ENCODE measurements around the gene FLVCR1.

Gene FLVCR1

DNA sequence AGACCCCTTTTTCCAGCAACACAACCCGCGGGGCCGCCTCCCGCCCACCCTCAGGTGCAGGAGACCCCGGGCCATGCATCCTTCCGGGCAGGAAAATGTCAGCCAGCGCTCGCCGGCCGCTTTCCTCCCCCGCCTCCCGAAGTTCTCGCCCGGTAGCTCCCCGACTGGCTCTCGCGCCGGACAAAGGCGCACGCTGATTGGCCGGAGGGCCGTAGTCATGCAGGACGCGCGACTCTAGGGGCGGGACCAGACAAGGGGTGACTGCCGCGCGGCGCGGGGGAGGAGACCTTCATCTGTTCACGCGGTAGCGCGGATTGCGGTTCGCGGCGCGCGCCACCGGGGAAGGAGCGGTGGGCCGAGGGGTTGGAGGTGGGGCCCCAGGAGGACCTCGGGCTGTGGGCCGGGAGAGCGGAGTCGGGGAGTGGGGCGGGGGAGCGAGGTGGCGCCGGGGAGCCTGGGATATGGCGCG lies at the start of gene FLVCR1:
TSS of gene FLVCR1 (plus strand) at position 284 of the 469 bp plus-strand sequence. CDS start at position 462, 178 bp downstream.
- TF ChIP-seq, protein P1, sequence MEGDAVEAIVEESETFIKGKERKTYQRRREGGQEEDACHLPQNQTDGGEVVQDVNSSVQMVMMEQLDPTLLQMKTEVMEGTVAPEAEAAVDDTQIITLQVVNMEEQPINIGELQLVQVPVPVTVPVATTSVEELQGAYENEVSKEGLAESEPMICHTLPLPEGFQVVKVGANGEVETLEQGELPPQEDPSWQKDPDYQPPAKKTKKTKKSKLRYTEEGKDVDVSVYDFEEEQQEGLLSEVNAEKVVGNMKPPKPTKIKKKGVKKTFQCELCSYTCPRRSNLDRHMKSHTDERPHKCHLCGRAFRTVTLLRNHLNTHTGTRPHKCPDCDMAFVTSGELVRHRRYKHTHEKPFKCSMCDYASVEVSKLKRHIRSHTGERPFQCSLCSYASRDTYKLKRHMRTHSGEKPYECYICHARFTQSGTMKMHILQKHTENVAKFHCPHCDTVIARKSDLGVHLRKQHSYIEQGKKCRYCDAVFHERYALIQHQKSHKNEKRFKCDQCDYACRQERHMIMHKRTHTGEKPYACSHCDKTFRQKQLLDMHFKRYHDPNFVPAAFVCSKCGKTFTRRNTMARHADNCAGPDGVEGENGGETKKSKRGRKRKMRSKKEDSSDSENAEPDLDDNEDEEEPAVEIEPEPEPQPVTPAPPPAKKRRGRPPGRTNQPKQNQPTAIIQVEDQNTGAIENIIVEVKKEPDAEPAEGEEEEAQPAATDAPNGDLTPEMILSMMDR (IDR thresholded peaks at IDR 0.05; ENCODE audit: low read length, missing control alignments): no peak
- peak; percentile 96 for DNase-seq (ENCODE audit: low read depth)
- peak within 1 kb of the TSS; percentile 79 for H3K4me3 ChIP-seq (replicated peaks; ENCODE audit: low read depth, low read length)

- TF ChIP-seq, protein P1 (IDR thresholded peaks at IDR 0.05; ENCODE audit: low read length, missing control alignments): peak; percentile 29
- H3K4me3 ChIP-seq (replicated peaks; ENCODE audit: low read depth, low read length): no peak overlapping the region
- DNase-seq (ENCODE audit: low read depth): peak; percentile 31
Observed at GRCh38 chr1:212814537-212815334, 43.3 kb upstream of the FLVCR1 start.

DNA sequence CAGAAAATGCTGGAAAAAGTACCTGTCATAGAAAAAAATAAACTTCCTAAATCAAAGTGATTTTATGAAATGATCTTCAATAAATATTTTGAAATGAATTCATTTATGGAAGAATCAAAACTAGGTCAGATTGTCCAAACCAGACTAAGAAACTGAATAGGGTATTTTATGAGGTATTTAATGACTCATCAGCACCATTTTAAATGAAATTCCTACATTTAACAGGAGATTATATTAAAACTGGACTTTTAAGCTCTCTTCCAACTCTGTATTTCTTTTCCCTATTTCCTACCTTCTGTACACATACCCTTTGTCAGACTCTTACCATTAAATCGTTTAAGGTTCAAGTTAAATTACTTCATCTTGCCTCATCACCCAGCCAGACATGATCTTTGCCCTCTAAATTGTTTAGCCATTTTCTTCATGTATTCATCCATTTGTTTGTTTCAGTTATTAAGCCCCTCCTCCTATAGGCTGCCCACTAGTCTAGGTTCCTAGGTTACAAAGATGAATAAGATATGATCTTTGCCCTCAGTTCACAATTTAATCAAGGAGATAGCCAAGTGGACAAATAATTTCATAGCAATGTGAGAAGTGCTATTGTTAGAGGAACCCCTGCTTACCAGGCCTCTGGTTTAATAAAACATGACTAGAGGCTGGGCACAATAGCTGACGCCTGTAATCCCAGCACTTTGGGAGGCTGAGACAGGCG lies 41.4 kb upstream of the FLVCR1 start:
- no peak overlapping the region for H3K4me3 ChIP-seq (replicated peaks; ENCODE audit: low read depth, low read length)
- no peak for DNase-seq (ENCODE audit: low read depth)
- TF ChIP-seq, protein P1 (IDR thresholded peaks at IDR 0.05; ENCODE audit: low read length, missing control alignments): no peak

DNA sequence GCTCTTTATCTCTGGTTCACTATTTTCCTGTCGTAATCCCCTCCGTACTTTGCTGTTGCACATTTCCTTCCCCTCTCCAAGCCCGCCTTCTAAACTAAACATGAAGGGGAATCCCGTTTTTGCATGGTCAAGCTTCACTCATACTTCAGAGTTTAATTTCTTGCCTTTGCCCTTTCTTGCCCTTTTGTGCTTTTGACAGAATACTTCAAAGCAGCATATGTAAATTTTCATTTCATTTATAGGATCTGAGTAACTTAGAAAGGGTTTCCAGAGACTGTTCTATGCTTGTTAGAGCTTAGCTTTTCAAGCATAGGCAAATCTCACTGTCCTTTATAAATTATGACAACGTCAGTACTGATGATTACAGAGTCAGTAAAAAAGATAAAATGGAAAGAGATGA lies 38.3 kb upstream of the FLVCR1 start:
- DNase-seq (ENCODE audit: low read depth): peak; percentile 61
- TF ChIP-seq, protein P1 (IDR thresholded peaks at IDR 0.05; ENCODE audit: low read length, missing control alignments): no peak
- H3K4me3 ChIP-seq (replicated peaks; ENCODE audit: low read depth, low read length): no peak overlapping the region

DNA sequence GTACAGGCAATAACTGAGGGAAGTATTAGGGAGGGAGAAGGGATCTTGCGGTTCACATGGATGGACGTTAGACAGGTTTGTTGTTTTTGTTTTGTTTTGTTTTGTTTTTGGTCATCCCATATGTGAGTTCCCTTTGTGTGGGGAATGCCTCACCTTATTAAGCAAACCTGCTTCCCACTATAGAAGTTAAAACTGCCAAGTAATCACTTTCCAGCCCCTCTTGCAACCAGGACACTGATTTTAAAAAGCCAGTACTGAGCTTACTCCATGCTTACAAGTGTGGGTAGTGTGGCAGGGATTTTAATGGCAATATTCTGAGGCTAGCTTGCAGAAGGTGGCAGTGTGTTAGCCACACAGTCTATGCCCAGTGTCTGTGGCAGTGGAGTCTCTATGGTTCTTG lies 37.1 kb upstream of the FLVCR1 start:
- no peak for DNase-seq (ENCODE audit: low read depth)
- TF ChIP-seq, protein P1 (IDR thresholded peaks at IDR 0.05; ENCODE audit: low read length, missing control alignments): no peak
- H3K4me3 ChIP-seq (replicated peaks; ENCODE audit: low read depth, low read length): no peak overlapping the region

- TF ChIP-seq, protein P1 (IDR thresholded peaks at IDR 0.05; ENCODE audit: low read length, missing control alignments): no peak
- no peak for DNase-seq (ENCODE audit: low read depth)
- H3K4me3 ChIP-seq (replicated peaks; ENCODE audit: low read depth, low read length): no peak overlapping the region
Observed at GRCh38 chr1:212822956-212823355, 35.1 kb upstream of the FLVCR1 start.
